ENCODE results near the gene SFTPB. TPM values are rescaled to one million over a fixed set of nuclear protein-coding genes. Genes with fewer than 3 reads are reported as not detected.

Gene SFTPB
- polyA plus RNA-seq, 1 donor from 2014 or later: not detected

DNA sequence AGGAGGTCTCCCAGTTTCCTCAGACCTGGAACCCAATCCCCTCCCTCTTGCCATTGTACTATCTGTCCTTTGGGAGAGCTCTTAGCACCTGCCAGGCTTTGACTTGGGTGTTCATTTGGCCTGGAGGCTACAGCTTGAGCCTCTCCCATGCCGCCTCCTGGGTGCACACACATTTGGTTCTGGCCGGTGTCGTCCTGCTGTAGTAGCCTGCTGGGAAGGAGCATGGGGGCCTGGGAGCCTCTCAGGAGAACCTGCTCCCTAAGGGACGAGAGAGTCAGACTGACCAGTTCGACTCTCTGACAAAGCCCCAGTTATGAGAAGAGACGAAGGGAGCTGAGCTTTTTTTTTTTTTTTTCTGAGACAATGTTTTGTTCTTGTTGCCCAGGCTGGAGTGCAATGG is 7.4 kb upstream of the SFTPB start:
- Histone ChIP-seq H4K20me1 (ENCODE audit: insufficient read depth) (no peaks in the 10 kb centered on the region), H3K27me3 (ENCODE audit: insufficient read depth, low read depth, low read length) (no peaks in the 10 kb centered on the region), H3K9me3 (ENCODE audit: low read length) (no peaks in the 10 kb centered on the region), H2AFZ (ENCODE audit: low read depth, low read length) (no peak overlapping the region), H3K4me2 (ENCODE audit: low read length) (no peak overlapping the region), H3F3A (ENCODE audit: insufficient read depth, low read length, poor library complexity, severe bottlenecking) (no peaks in the 10 kb centered on the region), H3K9ac (ENCODE audit: low read length) (no peak overlapping the region), H3K9me2 (ENCODE audit: insufficient read depth, low read length) (no peaks in the 10 kb centered on the region), H3K36me3 (ENCODE audit: insufficient read depth, low read length) (no peaks in the 10 kb centered on the region), H3K4me3 (ENCODE audit: low read length) (no peak overlapping the region), H3K27ac (ENCODE audit: low read length) (no peak overlapping the region), H3K79me2 (replicated peaks; ENCODE audit: insufficient read depth, low read length) (no peaks in the 10 kb centered on the region)
- TF ChIP-seq, protein P1, sequence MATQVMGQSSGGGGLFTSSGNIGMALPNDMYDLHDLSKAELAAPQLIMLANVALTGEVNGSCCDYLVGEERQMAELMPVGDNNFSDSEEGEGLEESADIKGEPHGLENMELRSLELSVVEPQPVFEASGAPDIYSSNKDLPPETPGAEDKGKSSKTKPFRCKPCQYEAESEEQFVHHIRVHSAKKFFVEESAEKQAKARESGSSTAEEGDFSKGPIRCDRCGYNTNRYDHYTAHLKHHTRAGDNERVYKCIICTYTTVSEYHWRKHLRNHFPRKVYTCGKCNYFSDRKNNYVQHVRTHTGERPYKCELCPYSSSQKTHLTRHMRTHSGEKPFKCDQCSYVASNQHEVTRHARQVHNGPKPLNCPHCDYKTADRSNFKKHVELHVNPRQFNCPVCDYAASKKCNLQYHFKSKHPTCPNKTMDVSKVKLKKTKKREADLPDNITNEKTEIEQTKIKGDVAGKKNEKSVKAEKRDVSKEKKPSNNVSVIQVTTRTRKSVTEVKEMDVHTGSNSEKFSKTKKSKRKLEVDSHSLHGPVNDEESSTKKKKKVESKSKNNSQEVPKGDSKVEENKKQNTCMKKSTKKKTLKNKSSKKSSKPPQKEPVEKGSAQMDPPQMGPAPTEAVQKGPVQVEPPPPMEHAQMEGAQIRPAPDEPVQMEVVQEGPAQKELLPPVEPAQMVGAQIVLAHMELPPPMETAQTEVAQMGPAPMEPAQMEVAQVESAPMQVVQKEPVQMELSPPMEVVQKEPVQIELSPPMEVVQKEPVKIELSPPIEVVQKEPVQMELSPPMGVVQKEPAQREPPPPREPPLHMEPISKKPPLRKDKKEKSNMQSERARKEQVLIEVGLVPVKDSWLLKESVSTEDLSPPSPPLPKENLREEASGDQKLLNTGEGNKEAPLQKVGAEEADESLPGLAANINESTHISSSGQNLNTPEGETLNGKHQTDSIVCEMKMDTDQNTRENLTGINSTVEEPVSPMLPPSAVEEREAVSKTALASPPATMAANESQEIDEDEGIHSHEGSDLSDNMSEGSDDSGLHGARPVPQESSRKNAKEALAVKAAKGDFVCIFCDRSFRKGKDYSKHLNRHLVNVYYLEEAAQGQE (IDR thresholded peaks at IDR 0.05; ENCODE audit: borderline replicate concordance): no peak
- TF ChIP-seq POLR2AphosphoS5 (IDR thresholded peaks at IDR 0.05) (no peak), SMC3 (conservative IDR thresholded peaks at IDR 0.05; ENCODE audit: poor library complexity) (no peak), TAF1 (IDR thresholded peaks at IDR 0.05; ENCODE audit: low read depth) (no peak), EZH2 (IDR thresholded peaks at IDR 0.05; ENCODE audit: borderline replicate concordance, insufficient read depth, low read length, poor library complexity, severe bottlenecking) (no peak), MXI1 (conservative IDR thresholded peaks at IDR 0.05; ENCODE audit: poor library complexity, severe bottlenecking) (no peak), RAD21 (conservative IDR thresholded peaks at IDR 0.05) (no peak), EP300 (conservative IDR thresholded peaks at IDR 0.05; ENCODE audit: poor library complexity, severe bottlenecking) (no peak)
- TF ChIP-seq, protein P2, sequence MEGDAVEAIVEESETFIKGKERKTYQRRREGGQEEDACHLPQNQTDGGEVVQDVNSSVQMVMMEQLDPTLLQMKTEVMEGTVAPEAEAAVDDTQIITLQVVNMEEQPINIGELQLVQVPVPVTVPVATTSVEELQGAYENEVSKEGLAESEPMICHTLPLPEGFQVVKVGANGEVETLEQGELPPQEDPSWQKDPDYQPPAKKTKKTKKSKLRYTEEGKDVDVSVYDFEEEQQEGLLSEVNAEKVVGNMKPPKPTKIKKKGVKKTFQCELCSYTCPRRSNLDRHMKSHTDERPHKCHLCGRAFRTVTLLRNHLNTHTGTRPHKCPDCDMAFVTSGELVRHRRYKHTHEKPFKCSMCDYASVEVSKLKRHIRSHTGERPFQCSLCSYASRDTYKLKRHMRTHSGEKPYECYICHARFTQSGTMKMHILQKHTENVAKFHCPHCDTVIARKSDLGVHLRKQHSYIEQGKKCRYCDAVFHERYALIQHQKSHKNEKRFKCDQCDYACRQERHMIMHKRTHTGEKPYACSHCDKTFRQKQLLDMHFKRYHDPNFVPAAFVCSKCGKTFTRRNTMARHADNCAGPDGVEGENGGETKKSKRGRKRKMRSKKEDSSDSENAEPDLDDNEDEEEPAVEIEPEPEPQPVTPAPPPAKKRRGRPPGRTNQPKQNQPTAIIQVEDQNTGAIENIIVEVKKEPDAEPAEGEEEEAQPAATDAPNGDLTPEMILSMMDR (IDR thresholded peaks at IDR 0.05; ENCODE audit: poor library complexity, severe bottlenecking): no peak

DNA sequence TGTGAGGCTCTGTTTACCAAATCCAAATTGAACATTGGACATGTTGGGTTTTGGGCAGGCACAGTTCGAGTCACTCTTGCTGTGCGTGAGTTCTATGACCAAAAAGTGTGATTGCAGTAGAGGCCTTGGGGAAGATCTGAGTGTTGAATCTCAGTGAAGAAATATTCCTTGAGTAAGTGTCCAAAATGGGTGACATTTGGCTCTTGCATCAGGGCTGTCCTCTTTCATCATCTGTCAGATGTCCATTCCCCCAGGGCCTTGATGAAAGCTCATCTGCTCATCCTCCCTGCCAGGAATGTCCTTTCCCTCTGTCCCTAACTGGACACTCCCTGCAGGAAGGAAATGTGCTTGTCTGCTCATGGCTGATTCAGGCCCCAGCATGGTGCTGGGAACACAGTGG is 6.4 kb upstream of the SFTPB start:
- no peak overlapping the region for H2AFZ ChIP-seq (ENCODE audit: low read depth, low read length)
- H3K4me3 ChIP-seq (ENCODE audit: low read length): no peak overlapping the region
- TF ChIP-seq RAD21 (conservative IDR thresholded peaks at IDR 0.05): no peak
- no peaks in the 10 kb centered on the region for H4K20me1 ChIP-seq (ENCODE audit: insufficient read depth)
- H3K9ac ChIP-seq (ENCODE audit: low read length): no peak overlapping the region
- H3F3A ChIP-seq (ENCODE audit: insufficient read depth, low read length, poor library complexity, severe bottlenecking): no peaks in the 10 kb centered on the region
- H3K27me3 ChIP-seq (ENCODE audit: insufficient read depth, low read depth, low read length): no peaks in the 10 kb centered on the region
- no peak overlapping the region for H3K27ac ChIP-seq (ENCODE audit: low read length)
- no peaks in the 10 kb centered on the region for H3K9me2 ChIP-seq (ENCODE audit: insufficient read depth, low read length)
- no peaks in the 10 kb centered on the region for H3K79me2 ChIP-seq (replicated peaks; ENCODE audit: insufficient read depth, low read length)
- H3K9me3 ChIP-seq (ENCODE audit: low read length): no peaks in the 10 kb centered on the region
- no peaks in the 10 kb centered on the region for H3K36me3 ChIP-seq (ENCODE audit: insufficient read depth, low read length)
- H3K4me2 ChIP-seq (ENCODE audit: low read length): no peak overlapping the region
